Loucy (cell line): Measurements from ENCODE around the gene ADIPOR2.

Experiments
- H2AFZ ChIP-seq: fragments of 200-600 bp; sonication (generic); 2 replicates; pipeline ENCODE4 v1.6.0; 2016; ENCODE audit warnings: antibody characterized with exemption, mild to moderate bottlenecking, low read length, moderate library complexity
- H3F3A ChIP-seq: fragments of 200-600 bp; 2 replicates; pipeline ENCODE4 v1.6.0; 2016; ENCODE audit warnings: antibody characterized with exemption, low read depth, mild to moderate bottlenecking
- H3K27me3 ChIP-seq: fragments of 200-600 bp; sonication (generic); 2 replicates; pipeline ENCODE4 v1.6.1; 2014; ENCODE audit warnings: low read length, mild to moderate bottlenecking; ENCODE audit not compliant: insufficient read depth, poor library complexity, severe bottlenecking
- H3K36me3 ChIP-seq: fragments of 200-600 bp; sonication (generic); 2 replicates; pipeline ENCODE4 v1.6.1; 2016; ENCODE audit warnings: low read length; ENCODE audit not compliant: insufficient read depth
- H3K4me1 ChIP-seq: fragments of 200-600 bp; sonication (generic); 2 replicates; pipeline ENCODE4 v1.5.1; 2014; ENCODE audit warnings: low read length, mild to moderate bottlenecking; ENCODE audit not compliant: insufficient read depth, poor library complexity, severe bottlenecking
- H3K4me2 ChIP-seq: fragments of 200-600 bp; sonication (generic); 2 replicates; pipeline ENCODE4 v1.6.0; 2014; ENCODE audit warnings: antibody characterized with exemption, low read length, low read depth, mild to moderate bottlenecking; ENCODE audit not compliant: poor library complexity, severe bottlenecking
- H3K4me3 ChIP-seq: fragments of 200-600 bp; sonication (generic); 2 replicates; pipeline ENCODE4 v1.5.1; 2014; ENCODE audit warnings: low read length, mild to moderate bottlenecking, mixed read lengths; ENCODE audit not compliant: poor library complexity, severe bottlenecking
- H3K79me2 ChIP-seq: fragments of 200-600 bp; sonication (generic); 2 replicates; pipeline ENCODE4 v1.6.1; 2014; ENCODE audit warnings: low read length; ENCODE audit not compliant: insufficient read depth
- H3K9ac ChIP-seq: fragments of 200-600 bp; sonication (generic); 2 replicates; pipeline ENCODE4 v1.6.0; 2014; ENCODE audit warnings: mild to moderate bottlenecking, low read depth, low read length, moderate library complexity; ENCODE audit not compliant: poor library complexity, severe bottlenecking
- H3K9me2 ChIP-seq: fragments of 200-600 bp; sonication (generic); replicated peaks from 2 replicates; pipeline ENCODE4 v1.6.1; 2016; ENCODE audit warnings: low read depth, low read length, mixed read lengths
- H3K9me3 ChIP-seq: fragments of 200-600 bp; sonication (generic); 2 replicates; pipeline ENCODE4 v1.6.1; 2014; ENCODE audit warnings: mild to moderate bottlenecking, antibody characterized with exemption, low read length, low read depth; ENCODE audit not compliant: insufficient read depth
- H4K20me1 ChIP-seq: fragments of 200-600 bp; sonication (generic); 2 replicates; pipeline ENCODE4 v1.6.0; 2014; ENCODE audit warnings: antibody characterized with exemption, low read length, mild to moderate bottlenecking; ENCODE audit not compliant: insufficient read depth, poor library complexity, severe bottlenecking
- CTCF ChIP-seq: fragments of 200-600 bp; sonication (generic); conservative IDR thresholded peaks from 2 replicates; pipeline ENCODE4 v1.5.1; 2014; ENCODE audit warnings: mild to moderate bottlenecking, antibody characterized with exemption, low read length
- EZH2phosphoT487 ChIP-seq: fragments of 200-600 bp; IDR thresholded peaks from 2 replicates; pipeline ENCODE4 v1.6.1; 2018; ENCODE audit warnings: antibody characterized with exemption, mild to moderate bottlenecking, moderate library complexity, borderline replicate concordance

The ADIPOR2 gene

GRCh38 chr12:1766110-1766509 is 75.2 kb downstream of the ADIPOR2 start:
- no peak for TF ChIP-seq CTCF
- no peak for TF ChIP-seq EZH2phosphoT487
- Histone ChIP-seq H3K27me3 (no peaks in the 10 kb centered on the region), H3K9me2 (no peaks in the 10 kb centered on the region), H3K79me2 (peaks cover 72% of the 10 kb centered on the region), H3K9me3 (no peaks in the 10 kb centered on the region), H3K9ac (no peak overlapping the region), H3K4me3 (no peak overlapping the region), H3K4me2 (no peak overlapping the region), H2AFZ (no peak overlapping the region), H3K4me1 (no peaks in the 10 kb centered on the region), H4K20me1 (peaks cover 27% of the 10 kb centered on the region), H3F3A (no peaks in the 10 kb centered on the region), H3K36me3 (peaks cover 32% of the 10 kb centered on the region)

- Histone ChIP-seq H3K79me2 (peaks cover 68% of the 10 kb centered on the region), H3K9me2 (no peaks in the 10 kb centered on the region), H3K4me3 (no peak overlapping the region), H4K20me1 (peaks cover 25% of the 10 kb centered on the region), H2AFZ (no peak overlapping the region), H3K9ac (no peak overlapping the region), H3K27me3 (no peaks in the 10 kb centered on the region), H3F3A (no peaks in the 10 kb centered on the region), H3K4me1 (no peaks in the 10 kb centered on the region), H3K9me3 (no peaks in the 10 kb centered on the region), H3K4me2 (no peak overlapping the region), H3K36me3 (peaks cover 26% of the 10 kb centered on the region)
- TF ChIP-seq EZH2phosphoT487, result no peak
- no peak for TF ChIP-seq CTCF
Observed at GRCh38 chr12:1767407-1768090, 76.7 kb downstream of the ADIPOR2 start.

- Histone ChIP-seq H3K9ac (no peak overlapping the region), H3K4me2 (no peak overlapping the region), H3K79me2 (peaks cover 59% of the 10 kb centered on the region), H3F3A (no peaks in the 10 kb centered on the region), H4K20me1 (peaks cover 18% of the 10 kb centered on the region), H3K9me2 (no peaks in the 10 kb centered on the region), H3K4me3 (no peak overlapping the region), H3K27me3 (no peaks in the 10 kb centered on the region), H3K4me1 (no peaks in the 10 kb centered on the region), H3K9me3 (no peaks in the 10 kb centered on the region), H3K36me3 (peaks cover 33% of the 10 kb centered on the region), H2AFZ (no peak overlapping the region)
- TF ChIP-seq EZH2phosphoT487, result no peak
- TF ChIP-seq CTCF, result no peak
Observed at GRCh38 chr12:1768615-1769014, 77.7 kb downstream of the ADIPOR2 start.
